Stomach (tissue), 19 donors: ENCODE data around the gene CALCB. TPM values are rescaled to one million over a fixed set of nuclear protein-coding genes. Genes with fewer than 3 reads are reported as not detected.

Source experiments
- DNase-seq, 2 donors: peaks; one replicate each; pipeline versions ENCODE4 v3.0.0 to v3.0.0-alpha.2; 2013 to 2019
- H3K27ac ChIP-seq, 5 donors: fragments of 200-600 bp in 4 of 5; sonication (generic) in 4 of 5; one replicate each; pipeline ENCODE4 v1.5.1; 2013 to 2019; ENCODE audit warnings: mild to moderate bottlenecking in 1 of 5, moderate library complexity in 1 of 5
- H3K27me3 ChIP-seq, 3 donors: fragments of 200-600 bp; sonication (generic); one replicate each; pipeline ENCODE4 v1.5.1; 2017 to 2019; ENCODE audit warnings: mixed run types in 1 of 3
- H3K36me3 ChIP-seq, 4 donors: fragments of 200-600 bp; sonication (generic); 1 replicate in 3 of 4; 2 replicates in 1 of 4; pipeline ENCODE4 v1.5.1; 2016 to 2019
- H3K4me1 ChIP-seq, 4 donors: fragments of 200-600 bp; sonication (generic); one replicate each; pipeline ENCODE4 v1.5.1; 2016 to 2019
- H3K4me3 ChIP-seq, 4 donors: fragments of 200-600 bp; sonication (generic) in 3 of 4; one replicate each; pipeline ENCODE4 v1.5.1; 2016 to 2019; ENCODE audit warnings: mild to moderate bottlenecking in 1 of 4
- H3K9me3 ChIP-seq, 4 donors: fragments of 200-600 bp; sonication (generic); one replicate each; pipeline ENCODE4 v1.5.1; 2016 to 2019
- EP300 ChIP-seq: sonication (generic); formaldehyde crosslinking; IDR thresholded peaks from one replicate; pipeline ENCODE4 v1.6.1; 2017; ENCODE audit warnings: antibody characterized with exemption
- POLR2A ChIP-seq, 4 donors: fragments of 450-650 bp; IDR thresholded peaks; one replicate each; pipeline ENCODE4 v1.6.1; 2016; ENCODE audit warnings: antibody characterized with exemption in 4 of 4, control low read depth in 2 of 4, mild to moderate bottlenecking in 1 of 4, moderate library complexity in 1 of 4
- POLR2AphosphoS5 ChIP-seq, 3 donors: sonication (generic); formaldehyde crosslinking; IDR thresholded peaks; one replicate each; pipeline ENCODE4 v1.6.1; 2016; ENCODE audit warnings: antibody characterized with exemption in 3 of 3
- WGBS, 5 donors: extraction: QIAGEN DNeasy Blood & Tissue Kit in 3 of 5; methylation state at CpG; one replicate each; pipeline versions ENCODE4 v1.1.5 to v1.1.7; 2013 to 2018; 5-methylcytosine and 5-hydroxymethylcytosine counted together
- intact Hi-C: fragments of 100-400 bp; cut with DNase I; formaldehyde crosslinking; loops from one replicate; pipeline ENCODE4 v1.15.1; 2023; ENCODE audit warnings: low total_unique reads
- long read RNA-seq, 10 donors: transcript quantifications; one replicate each; lab custom pipeline, GENCODE V29; 2026
- polyA plus RNA-seq, 3 donors: library from polyadenylated mRNA; stranded (reverse); fragments of 200-250 nt; gene quantifications; one replicate each; pipeline ENCODE4 v1.2.3, GENCODE V29; 2013
- total RNA-seq, 5 donors: library from RNA; depleted of rRNA; stranded (reverse); fragments of >200 nt; gene quantifications; one replicate each; pipeline versions ENCODE4 v1.1.0 to v1.2.3, GENCODE V29; 2014 to 2016
- TF ChIP-seq, protein P1 (sequence below), 7 experiments: fragments of 450-650 bp in 4 of 7; fragments of 200-600 bp in 3 of 7; sonication (generic) in 3 of 7; IDR thresholded peaks; one replicate each; pipeline ENCODE4 v1.5.1; 2016 to 2019; ENCODE audit warnings: antibody characterized with exemption in 7 of 7, control low read depth in 2 of 7, mild to moderate bottlenecking in 1 of 7
- donor health status: healthy with polysubstance abuse.
- donor health status: Bipolar disorder and iron deficiency.
- donor health status: healthy.

Gene CALCB, protein sequence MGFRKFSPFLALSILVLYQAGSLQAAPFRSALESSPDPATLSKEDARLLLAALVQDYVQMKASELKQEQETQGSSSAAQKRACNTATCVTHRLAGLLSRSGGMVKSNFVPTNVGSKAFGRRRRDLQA
- under 1 TPM in 1 of 5 donors, not detected in 4; 0.43 TPM for total RNA-seq
- polyA plus RNA-seq, result under 1 TPM in 1 of 3 donors, not detected in 2; 0.12 TPM
- long read RNA-seq, donor 1, result 0 reads
- long read RNA-seq, donor 2, transcript CALCB-201 (5 exons, 1,070 nt), result major isoform, 6 of 6 reads
- long read RNA-seq, donor 2, partial matches to known transcripts, result 0 of 6 reads
- long read RNA-seq, donor 2, other reads (novel, unspliced or antisense), result 0 of 6 reads
- long read RNA-seq, donor 3, result 0 reads
- long read RNA-seq, donor 4, result 0 reads
- long read RNA-seq, donor 5, result 0 reads
- long read RNA-seq, donor 6, partial matches to known transcripts, result 0 of 3 reads
- long read RNA-seq, donor 6, other reads (novel, unspliced or antisense), result 0 of 3 reads
- long read RNA-seq, donor 7, partial matches to known transcripts, result 0 of 2 reads
- long read RNA-seq, donor 7, other reads (novel, unspliced or antisense), result 0 of 2 reads
- long read RNA-seq, donor 8, result 0 reads
- long read RNA-seq, donor 9, partial matches to known transcripts, result 0 of 1 reads
- long read RNA-seq, donor 9, other reads (novel, unspliced or antisense), result 0 of 1 reads
- long read RNA-seq, donor 10, result 0 reads

DNA sequence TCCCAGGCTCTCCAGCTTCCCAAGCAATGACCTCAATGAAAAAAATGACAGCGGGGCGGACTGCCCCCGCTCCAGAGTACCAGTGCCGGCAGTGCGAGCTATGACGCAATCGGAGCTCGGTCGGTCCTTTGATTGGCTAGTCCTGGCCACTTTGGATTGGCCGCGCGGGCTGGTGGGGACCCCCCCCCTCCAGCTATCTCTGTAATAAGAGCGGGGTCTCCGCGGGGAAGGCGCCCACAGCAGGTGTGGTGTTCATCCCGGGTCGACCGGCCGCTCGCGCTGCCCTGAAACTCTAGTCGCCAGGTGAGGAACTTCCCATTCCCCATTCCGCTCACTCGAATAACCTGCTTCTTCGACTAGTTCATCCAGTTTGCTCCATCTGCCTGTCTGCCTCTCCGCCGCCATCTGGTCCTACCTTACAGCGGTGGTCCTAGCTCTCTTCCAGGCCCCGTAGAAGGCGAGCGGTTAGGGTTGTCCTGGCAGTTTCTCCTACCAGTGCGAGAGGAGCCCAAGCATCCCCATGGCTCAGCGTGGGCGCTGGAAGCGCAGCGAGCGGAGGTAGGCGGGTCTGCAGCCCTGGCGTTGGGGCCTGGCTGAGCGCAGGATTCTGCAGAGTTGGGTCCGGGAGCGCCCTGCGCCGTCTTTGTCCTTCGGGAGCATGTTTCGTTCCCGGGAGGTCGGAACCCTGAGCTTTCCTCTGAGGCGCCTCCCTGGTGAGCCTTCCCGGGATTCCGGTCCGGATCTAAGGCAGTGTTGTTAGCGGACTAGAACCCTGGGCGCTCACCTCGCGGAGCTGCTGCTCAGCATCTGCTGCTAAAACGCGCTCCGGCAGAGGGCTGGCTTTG is at the start of gene CALCB:
Gene CALCB (plus strand): TSS at position 233 of the 845 bp plus-strand sequence. CDS start 1,126 bp downstream, outside the sequence.
- intact Hi-C loops, result loop anchor here (10.0 kb wide), 2 partner anchors 159 to 279 kb away; no protein-coding TSS in a partner anchor
- H3K9me3 ChIP-seq, result peaks cover 3 to 16% (median 9%) of the 10 kb centered on the region in 4 donors
- TF ChIP-seq, protein P1, sequence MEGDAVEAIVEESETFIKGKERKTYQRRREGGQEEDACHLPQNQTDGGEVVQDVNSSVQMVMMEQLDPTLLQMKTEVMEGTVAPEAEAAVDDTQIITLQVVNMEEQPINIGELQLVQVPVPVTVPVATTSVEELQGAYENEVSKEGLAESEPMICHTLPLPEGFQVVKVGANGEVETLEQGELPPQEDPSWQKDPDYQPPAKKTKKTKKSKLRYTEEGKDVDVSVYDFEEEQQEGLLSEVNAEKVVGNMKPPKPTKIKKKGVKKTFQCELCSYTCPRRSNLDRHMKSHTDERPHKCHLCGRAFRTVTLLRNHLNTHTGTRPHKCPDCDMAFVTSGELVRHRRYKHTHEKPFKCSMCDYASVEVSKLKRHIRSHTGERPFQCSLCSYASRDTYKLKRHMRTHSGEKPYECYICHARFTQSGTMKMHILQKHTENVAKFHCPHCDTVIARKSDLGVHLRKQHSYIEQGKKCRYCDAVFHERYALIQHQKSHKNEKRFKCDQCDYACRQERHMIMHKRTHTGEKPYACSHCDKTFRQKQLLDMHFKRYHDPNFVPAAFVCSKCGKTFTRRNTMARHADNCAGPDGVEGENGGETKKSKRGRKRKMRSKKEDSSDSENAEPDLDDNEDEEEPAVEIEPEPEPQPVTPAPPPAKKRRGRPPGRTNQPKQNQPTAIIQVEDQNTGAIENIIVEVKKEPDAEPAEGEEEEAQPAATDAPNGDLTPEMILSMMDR (IDR thresholded peaks at IDR 0.05), result no peak
- TF ChIP-seq POLR2A (IDR thresholded peaks at IDR 0.05), result no peak
- no peak for TF ChIP-seq EP300
- no peak for TF ChIP-seq POLR2AphosphoS5 (IDR thresholded peaks at IDR 0.05)
- no peak within 1 kb of the TSS for H3K27ac ChIP-seq
- H3K4me3 ChIP-seq, result peak within 1 kb of the TSS; percentile 28 to 48 (median 37)
- no peaks in the 10 kb centered on the region for H3K36me3 ChIP-seq
- H3K27me3 ChIP-seq, result peaks cover 0 to 55% (median 39%) of the 10 kb centered on the region in 3 donors
- peaks cover 15 to 23% (median 22%) of the 10 kb centered on the region in 4 donors for H3K4me1 ChIP-seq
- DNase-seq, result peak in 1 of 2 donors; percentile 60
- WGBS, 5 donors, result 1 to 7% (median 3%) methylated on average over 48 to 60 of the region's 60 CpGs

DNA sequence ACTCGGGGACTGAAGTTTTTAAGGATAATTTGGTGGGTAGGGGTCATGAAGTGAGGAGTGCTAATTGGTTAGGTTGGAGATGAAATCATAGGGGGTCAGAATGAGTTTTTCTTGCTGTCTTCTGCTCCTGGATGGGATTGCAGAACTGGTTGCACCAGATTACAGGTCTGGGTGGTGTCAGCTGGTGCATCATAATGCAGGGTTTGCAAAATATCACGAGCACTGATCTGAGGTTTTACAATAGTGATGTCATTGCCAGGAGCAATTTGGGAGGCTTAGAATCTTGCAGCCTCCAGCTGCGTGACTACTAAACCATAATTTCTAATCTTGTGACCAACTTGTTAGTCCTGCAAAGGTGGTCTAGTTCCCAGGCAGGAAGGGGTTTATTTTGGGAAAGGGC is 46.4 kb upstream of the CALCB start:
- TF ChIP-seq, protein P1 (IDR thresholded peaks at IDR 0.05), result no peak
- no peak for TF ChIP-seq POLR2A (IDR thresholded peaks at IDR 0.05)
- TF ChIP-seq EP300, result no peak
- no peak for TF ChIP-seq POLR2AphosphoS5 (IDR thresholded peaks at IDR 0.05)
- H3K4me1 ChIP-seq, result no peaks in the 10 kb centered on the region
- peaks cover 0 to 6% (median under 1%) of the 10 kb centered on the region in 4 donors for H3K9me3 ChIP-seq
- no peak overlapping the region for H3K4me3 ChIP-seq
- no peak overlapping the region for H3K27ac ChIP-seq
- H3K27me3 ChIP-seq, result no peaks in the 10 kb centered on the region
- intact Hi-C loops, result no loop called here
- H3K36me3 ChIP-seq, result no peaks in the 10 kb centered on the region
- WGBS, 5 donors, result 56 to 62% (median 59%) methylated on average over 3 of the region's 3 CpGs
- DNase-seq, result no peak

DNA sequence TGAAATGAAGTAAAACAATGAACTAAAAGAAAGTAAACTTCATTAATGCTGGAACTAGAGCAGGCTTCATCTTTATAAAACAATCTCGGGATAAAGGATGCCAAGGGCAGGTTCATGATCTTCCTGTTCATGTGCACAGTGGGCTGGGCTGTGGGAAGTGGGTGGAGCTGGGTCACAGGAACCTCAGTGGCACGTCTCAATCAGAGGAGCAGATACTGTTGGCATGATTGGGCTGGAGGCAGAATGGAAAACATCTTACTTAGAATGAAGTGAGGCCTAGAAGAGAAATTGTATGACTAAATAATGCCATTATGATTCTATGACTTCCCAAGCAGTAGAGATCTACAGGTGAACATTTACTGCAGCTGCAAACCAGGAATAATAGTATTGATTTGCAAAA is 45.4 kb upstream of the CALCB start:
- H3K36me3 ChIP-seq, result no peaks in the 10 kb centered on the region
- intact Hi-C loops, result no loop called here
- 12 to 36% (median 28%) methylated on average over 2 of the region's 2 CpGs for WGBS, 5 donors

More for the DNA sequence above, 45.4 kb upstream of the CALCB start:
- Histone ChIP-seq H3K27me3 (no peaks in the 10 kb centered on the region), H3K4me1 (no peaks in the 10 kb centered on the region), H3K4me3 (no peak overlapping the region), H3K9me3 (peaks cover 0 to 9% (median 0%) of the 10 kb centered on the region in 4 donors), H3K27ac (no peak overlapping the region)
- TF ChIP-seq POLR2A (IDR thresholded peaks at IDR 0.05), result no peak
- TF ChIP-seq, protein P1 (IDR thresholded peaks at IDR 0.05), result no peak
- no peak for DNase-seq
